GM21786 (cell line): ENCODE results near the gene TCL1A.
"Not testable (repeated sequence)": the region's sequence is repeated elsewhere in the genome, so short reads cannot be mapped to it uniquely, and the experiment has no call there.

ENCODE experiments used
- ATAC-seq: cut with Tn5 transposase; IDR thresholded peaks from one replicate; pipeline ENCODE4 v1.9.1; 2021; ENCODE audit not compliant: unreplicated experiment

Gene TCL1A, protein sequence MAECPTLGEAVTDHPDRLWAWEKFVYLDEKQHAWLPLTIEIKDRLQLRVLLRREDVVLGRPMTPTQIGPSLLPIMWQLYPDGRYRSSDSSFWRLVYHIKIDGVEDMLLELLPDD

DNA sequence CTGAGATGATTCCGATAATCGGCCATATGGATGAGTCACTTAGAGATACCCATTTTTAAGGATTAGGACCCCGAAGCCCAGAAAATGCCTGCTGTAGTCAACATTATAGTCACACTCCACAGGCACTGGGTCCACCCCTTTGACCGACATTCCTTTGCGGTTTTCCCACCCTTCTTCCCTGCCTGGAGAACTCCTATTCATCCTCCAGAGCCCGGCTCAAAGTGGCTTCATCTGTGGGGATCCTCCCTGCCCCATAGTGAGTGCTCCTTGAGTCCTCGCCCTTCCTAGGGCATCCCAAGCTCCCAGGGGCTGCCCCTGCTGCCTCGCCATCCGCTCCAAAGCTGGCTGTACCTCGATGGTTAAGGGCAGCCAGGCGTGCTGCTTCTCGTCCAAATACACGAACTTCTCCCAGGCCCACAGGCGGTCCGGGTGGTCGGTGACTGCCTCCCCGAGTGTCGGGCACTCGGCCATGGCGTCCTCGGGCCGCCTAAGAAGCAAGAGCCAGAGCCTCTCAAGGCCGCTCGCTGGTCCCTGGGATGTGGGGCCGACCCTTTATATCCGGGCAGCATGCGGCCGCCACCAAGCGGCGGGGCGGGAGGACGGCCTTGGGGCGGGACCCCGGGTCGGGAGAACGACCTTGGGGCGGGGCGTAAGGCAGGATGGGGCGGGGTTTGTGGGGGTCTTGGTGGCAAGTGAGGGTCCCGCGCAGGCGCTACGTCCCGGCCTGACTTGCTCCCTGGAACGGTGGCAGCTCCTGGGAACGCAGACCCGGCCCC lies at the start of gene TCL1A:
Gene TCL1A (minus strand): TSS at position 530 of the 776 bp plus-strand sequence. CDS start 59 bp downstream, at position 471.
- peak; percentile 72 for ATAC-seq

DNA sequence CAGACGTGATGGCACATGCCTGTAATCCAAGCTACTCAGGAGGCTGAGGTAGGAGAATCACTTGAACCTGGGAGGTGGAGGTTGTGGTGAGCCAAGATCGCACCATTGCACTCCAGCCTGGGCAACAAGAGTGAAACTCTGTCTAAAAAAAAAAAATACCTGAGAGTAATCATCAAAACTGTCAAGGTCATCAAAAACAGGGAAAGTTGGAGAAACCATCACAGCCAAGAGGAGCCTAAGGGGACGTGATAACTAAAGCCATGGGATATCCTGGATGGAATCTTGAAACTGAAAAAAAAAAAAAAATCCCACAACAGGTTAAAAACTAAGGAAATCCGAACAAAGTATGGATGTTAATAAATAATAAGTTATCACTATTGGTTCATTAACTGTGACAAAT lies 49.1 kb upstream of the TCL1A start:
- ATAC-seq: not testable (repeated sequence)

DNA sequence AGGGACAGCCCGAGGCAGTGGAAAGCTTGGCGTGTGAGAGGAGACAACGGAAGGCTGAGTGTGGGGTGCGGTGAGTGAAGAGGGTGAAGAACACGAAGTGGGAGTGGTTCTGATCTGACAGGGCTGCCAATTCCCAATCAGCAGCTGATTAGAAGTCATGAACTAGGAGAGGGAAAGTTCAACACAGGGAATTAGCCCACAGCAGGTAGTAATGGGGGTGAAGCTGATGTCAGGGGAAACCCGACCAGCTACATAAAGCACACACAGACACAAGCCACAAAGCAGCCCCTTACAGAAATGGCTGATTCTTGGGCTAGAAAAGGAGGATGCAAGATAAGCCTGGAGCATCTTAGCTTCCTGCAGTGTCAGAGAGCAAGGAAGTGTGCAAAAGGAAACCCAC lies 47.5 kb upstream of the TCL1A start:
- ATAC-seq: no peak

DNA sequence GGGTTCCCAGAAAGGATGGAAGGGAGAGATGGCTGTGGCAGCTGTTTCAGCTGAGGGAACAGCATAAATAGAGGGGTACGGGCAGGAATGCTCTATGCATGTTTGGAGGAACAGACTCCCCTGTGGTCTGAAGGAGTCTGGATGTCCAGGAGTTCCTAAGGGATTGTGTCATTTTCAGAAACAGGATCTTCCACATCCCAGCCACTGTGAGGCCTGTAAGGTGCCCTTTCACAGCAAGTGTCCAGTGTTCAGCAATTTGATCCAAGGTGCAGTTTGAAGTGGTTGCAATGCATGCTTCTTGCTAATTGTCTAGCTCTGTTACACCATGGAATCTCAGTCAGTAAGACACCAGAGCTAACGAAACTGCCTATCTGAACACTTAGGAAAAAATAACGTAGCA lies 46.7 kb upstream of the TCL1A start:
- ATAC-seq: no peak

DNA sequence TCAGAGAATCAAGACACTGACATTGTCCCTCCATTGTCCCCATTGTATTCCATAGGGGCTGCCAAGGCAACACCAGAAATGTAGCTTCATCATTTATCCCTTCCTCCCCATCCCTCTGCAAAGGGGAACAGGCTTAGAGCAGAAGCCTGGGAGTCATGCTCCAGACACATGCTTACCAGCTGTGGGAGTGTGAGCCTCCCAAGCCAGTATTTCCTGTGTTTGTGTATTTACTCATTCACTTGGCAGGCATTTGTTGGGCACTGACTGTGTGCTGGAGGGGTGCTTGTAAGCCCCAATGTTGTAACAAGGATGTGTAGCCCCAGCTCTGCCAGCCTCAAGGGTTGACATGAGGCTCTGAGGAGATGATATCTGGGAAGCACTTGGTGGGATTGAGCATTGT lies 46.0 kb upstream of the TCL1A start:
- ATAC-seq: no peak

DNA sequence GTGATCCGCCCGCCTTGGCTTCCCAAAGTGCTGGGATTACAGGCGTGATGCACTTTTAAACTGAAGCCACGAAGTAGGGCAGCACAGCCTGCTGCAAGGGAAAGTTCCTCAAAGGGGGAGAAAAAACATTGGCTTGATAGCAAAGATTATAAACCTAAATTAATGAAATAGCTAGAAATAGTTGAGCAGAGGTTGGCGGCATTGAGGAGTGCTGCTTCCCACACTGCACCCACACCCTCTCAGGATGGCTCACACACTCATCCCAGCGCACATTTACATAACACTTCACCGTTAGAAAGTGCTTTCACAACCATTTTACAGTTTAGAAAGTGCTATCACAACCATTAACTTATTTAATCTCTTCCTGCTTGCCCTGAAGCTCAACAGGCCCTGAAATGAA lies 44.4 kb upstream of the TCL1A start:
- no peak for ATAC-seq

DNA sequence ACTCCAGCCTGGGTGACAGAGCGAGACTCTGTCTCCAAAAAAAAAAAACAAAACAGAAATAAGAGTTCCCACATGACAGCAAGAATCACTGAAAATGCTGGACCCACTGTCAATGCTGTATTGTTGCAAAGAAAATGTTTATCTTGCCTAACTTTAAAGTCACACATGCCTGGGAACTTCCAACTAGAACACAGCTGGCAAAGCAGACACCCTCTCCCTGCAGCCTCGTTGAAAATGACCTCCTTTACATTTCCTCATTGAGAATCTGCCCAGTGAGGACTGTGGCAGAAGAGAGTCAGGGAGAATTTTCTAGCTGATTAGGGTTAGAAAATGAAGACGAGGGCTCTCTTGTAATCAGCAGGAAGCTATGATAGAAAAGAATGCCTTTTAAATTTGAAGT lies 42.8 kb upstream of the TCL1A start:
- ATAC-seq: no peak

DNA sequence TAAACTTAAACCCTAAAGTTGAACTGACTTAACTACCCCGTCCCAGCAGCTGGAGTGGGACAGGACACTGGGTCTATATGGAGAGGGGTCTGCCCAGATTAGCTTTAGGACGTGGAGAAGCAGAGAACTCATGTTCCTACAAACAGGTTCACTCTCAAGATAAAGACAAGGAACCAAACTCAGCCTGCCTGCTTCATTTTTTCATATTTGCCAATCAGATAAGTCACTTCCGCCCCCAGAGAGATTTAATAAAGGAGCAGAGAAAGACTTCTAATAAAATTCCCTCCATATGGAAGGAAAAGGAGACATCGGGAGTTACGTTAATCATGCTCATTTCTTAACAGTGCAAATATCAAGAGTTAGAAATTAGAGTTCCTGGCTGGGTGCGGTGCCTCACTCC lies 42.2 kb upstream of the TCL1A start:
- no peak for ATAC-seq

DNA sequence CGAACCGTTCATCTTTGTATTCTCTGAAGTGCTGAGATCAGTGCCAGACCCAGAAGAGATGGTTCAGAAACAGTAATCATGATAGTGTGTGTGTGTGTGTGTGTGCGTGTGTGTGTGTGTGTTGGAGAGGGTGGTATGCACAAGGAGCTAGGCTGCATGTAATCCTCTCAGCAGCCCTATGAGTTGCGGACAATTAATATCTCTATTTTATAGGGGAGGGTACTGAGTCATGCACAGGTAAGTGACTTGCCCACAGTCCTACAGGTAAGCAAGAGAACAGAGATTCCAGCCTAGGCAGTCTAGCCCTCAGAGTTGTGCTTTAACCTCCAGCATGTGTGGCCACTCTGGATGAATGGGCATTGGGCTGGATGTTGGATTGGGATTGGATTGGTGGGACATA lies 27.9 kb upstream of the TCL1A start:
- no peak for ATAC-seq

DNA sequence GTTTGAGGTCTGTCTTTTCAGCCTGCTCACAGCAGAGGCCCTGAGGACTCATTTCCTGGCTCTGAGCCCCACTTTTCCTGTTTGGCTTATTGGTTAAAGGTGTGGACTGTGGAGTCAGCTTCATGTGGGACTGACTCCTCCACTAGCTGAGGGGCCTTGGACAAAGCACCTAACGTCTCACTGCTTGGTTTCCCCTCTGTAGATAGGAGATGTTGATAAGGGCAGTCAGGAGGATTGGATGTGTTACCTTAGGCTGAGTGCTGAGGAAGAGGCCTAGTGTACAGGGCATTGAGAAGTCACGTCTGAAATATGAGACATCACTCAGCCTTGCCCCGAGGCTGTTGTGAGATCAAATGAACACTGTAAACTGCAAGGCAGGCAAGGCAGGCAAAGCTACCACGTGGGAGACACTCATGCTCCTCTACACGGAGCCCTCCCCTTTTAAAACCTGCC lies 27.1 kb upstream of the TCL1A start:
- no peak for ATAC-seq

DNA sequence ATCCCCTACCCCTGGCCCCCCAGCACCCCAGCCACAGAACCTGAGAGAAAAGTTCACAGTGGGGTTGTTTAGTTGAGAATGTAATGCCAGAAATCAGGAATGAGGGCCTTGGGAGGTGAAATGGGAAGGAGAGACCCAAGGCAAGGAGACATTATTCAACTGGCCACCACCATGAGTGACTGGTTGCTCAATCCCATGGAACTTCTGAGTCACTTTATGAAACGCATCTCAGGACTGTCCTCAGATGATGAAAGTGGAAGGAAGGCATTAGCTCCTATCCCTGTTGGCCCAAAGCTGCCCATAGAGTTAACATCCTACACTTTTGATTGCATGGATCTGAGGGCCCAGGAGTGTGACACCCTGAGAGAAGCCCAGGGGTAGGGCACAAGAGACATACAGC lies 25.4 kb upstream of the TCL1A start:
- no peak for ATAC-seq

DNA sequence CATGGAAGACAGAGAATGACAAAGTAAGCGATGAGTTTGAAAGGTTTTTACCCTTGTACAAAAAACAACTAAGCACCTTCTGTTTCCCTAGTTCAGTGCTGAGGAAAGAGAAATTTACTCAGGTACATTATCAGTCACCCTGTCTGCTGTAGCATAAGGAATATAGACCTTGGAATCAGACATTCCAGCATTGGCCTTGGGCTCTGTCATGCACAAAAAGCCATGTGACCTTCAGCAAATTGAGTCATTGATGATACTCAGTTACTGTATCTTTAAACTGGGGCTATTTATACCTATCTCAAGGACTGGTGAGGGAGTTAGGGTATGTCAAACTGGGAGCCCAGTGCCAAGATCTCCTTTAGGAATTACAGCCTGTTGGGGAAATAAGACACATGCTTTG lies 19.3 kb upstream of the TCL1A start:
- ATAC-seq: no peak

DNA sequence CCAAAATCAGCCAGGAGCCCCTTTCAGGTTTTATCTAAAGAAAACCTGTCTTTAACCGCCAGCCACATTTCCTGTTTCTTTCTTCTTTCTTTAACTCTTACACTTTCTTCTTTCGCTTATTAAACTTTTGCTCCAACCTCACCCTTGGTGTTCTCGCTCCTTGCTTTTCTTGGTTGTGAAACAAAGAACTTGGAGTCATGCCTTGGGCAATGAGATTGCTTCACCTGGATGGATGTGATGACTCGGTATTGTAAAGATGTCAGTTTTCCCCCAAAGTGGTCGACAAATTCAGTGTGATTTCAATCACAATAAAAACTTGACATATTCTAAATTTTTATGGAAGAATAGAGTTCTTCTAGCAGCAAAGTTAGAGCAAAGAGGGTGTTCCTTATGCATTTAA lies 16.2 kb upstream of the TCL1A start:
- ATAC-seq: no peak

DNA sequence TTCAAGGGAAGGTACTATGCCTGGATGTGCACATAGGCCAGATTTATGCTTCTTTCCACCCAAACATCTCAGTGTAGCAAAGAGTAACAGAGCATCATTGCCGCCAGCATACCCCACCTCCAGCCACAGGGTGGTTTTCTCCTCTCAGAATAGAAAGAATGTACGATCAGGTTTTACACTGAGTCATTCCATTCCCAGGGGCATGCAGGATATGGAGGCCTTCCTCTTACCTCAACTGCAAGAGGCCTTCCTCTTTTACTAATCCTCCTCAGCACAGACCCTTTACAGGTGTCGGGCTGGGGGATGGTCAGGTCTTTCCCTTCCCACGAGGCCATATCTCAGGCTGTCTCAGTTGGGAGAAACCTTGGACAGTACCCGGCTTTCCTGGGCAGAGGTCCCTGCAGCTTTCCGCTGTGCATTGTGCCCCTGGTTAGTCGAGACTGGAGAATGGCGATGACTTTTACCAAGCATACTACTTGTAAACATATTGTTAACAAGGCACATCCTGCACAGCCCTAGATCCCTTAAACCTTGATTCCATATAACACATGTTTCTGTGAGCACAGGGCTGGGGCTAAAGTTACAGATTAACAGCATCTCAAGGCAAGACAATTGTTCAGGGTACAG lies 15.6 kb upstream of the TCL1A start:
- ATAC-seq: not testable (repeated sequence)

DNA sequence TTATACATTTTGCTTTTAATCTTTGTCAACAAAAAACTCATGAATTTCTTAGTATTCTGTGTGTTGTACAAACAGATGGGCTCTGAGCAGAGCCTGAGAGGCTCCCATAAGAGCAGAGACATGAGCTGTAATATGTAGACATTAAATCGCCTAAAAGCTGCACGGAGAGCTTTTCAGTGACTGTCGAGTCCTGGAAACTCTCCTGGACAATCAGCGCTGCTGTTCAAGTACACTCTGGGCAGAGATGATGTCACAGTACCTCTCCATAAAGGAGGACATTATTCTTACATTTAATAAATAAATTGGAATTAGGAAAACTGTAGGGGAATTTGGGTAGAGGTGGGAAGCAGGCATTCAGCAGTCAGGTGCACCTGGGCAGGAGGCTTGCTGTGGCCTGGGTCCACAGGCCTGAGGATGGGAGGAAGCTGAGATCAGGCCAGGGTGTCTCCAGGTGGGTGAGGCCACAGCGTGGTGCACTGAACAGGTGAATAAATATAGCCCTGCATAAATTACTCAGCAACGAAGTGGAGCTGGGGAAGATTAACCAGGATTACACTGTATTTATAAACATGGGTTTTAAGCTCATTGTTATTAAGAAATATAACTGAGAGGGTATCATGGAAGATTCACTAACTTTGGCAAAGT lies 13.3 kb upstream of the TCL1A start:
- no peak for ATAC-seq

DNA sequence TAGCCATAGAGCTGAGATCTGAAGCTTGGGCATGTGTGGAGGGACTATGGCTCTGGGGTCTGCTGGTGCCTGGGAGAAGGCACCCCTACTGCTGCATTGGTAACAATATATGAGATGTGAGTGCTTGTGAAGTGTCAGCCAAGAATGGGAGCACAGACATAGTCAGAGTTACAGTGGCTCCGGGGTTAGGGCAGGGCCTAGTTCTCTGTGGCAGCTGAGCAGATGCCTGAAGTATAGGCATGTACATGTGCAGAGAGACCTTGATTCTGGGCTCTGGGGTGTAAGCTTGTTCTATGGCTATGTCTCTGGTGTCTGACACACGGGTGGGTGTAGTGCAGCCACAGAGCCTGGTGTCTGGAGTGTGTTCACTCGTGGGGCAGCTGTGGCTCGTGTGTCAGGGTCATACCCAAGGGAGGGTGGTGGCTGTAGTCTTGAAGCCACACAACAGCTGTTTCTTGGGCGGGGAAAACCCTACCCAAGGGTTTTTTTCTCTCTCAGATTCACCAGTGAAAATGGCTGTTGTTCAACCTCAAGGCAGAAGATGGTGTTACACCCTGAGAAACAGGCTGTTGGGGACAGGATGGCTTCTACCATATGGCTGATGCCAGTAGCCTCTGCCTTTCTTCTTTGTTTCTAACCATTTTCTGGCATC lies 11.9 kb upstream of the TCL1A start:
- peak; percentile 86 for ATAC-seq

DNA sequence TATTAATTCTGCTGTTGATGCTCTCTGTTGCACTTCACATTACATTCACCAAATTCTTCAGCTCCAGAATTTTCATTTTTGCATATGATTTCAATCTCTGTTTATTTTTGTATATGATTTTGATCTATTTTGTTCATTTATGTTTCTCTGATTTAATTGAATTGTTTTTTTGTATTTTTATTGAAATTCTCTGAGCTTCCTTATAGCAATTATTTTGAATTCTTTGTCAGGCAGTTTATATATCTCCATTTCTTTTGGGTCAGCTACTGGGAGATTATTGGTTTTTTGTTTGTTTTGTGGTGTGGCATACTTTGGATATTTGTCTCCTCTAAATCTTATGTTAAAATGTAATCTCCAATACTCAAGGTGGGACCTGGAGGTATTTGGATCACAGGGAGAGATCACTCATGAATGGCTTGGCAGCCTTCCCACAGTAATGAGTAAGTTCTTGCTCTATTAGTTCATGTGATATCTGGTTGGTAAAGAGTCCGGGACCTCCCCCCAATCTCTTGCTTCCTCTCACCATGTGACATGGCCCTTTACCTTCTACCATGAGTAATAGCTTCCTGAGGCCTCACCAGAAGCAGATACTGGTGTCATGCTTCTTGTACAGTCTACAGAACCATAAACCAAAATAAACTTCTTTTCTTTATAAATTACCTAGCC lies 8.7 kb upstream of the TCL1A start:
- no peak for ATAC-seq

DNA sequence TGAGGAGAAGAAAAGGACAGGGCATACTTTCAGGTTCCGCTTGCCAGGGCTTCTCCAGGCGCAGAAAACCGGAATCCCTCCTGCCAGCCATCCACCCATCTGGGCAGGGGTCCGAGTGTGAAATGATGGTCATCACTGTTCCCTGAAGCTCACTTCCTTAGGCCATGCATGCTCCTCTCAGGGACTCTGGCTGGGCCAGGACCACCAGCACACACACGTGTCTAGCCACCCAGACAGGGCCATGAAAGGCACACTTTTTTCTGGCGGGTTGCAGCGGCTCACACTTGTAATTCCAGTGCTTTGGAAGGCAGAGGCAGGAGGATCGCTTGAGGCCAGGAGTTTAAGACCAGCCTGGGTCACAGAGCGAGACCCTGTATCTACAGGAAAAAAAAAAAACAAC lies 1.5 kb downstream of the TCL1A start:
- ATAC-seq: no peak

DNA sequence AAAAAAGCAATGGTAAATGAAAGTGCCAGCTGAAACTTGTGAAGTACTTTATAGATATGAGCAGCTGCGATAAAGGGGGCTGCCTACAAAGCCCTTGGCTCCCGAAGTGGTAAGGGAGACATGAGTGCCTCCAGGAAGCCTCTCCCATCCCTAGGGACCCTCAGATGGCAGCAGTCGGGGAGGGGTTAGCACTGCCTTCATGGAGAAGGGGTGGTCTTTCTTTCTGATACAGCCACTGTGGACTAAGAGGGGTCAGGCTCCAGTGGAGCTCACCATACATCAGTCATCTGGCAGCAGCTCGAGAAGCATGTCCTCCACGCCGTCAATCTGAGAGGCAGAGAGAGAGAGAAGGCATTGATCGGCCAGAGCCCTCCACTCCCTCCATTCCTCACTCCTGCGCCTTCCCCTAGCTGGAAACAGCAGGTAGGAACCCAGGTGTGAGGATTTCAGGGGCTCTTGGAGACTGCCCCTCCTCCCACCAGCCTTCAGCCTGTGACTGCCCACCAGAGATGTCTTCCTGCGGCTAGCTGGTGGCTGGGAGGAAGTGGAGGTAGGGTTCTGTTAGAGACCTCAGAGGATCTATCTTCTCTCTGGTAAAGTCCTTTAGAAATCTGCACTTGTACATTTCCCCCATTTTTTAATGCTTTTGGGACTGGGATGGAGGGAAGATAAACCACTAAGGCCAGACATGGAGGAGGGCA lies 2.3 kb downstream of the TCL1A start:
- ATAC-seq: peak; percentile 39

DNA sequence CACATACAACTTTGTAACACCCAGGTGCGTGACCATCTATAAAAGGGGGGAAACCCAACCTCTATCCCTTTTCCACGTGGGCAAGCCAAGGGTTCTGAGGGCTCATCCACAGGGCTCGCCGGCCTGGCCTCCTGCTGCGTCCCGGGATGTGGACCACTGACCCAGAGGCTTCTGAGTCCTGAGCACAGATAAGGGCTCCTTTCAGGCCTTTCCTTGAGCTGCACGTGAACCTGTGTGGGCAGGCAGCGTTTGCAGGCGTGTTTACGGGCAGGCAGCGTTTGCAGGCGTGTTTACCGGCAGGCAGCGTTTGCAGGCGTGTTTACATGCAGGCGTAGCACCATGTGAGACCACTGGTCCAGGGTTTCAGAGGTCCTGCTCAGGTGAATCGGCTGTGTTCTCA lies 3.8 kb downstream of the TCL1A start:
- no peak for ATAC-seq
